MM.1S (cell line): ENCODE data around the gene MT2A.

Experiments used
- DNase-seq: peaks from one replicate; pipeline ENCODE4 v3.0.0-alpha.2; 2015
- H2AFZ ChIP-seq: fragments of 300-600 bp; sonication (generic); 2 replicates; pipeline ENCODE4 v1.6.0; 2016; ENCODE audit warnings: antibody characterized with exemption, low read length
- H3F3A ChIP-seq: fragments of 300-600 bp; sonication (generic); 2 replicates; pipeline ENCODE4 v1.6.1; 2016; ENCODE audit warnings: mild to moderate bottlenecking, antibody characterized with exemption, low read length, moderate library complexity, mixed read lengths; ENCODE audit not compliant: insufficient read depth
- H3K27ac ChIP-seq: fragments of 300-600 bp; sonication (generic); 2 replicates; pipeline ENCODE4 v1.5.1; 2016; ENCODE audit warnings: mild to moderate bottlenecking, low read length
- H3K27me3 ChIP-seq: fragments of 300-600 bp; sonication (generic); replicated peaks from 2 replicates; pipeline ENCODE4 v1.6.0; 2016; ENCODE audit warnings: low read length; ENCODE audit not compliant: insufficient read depth
- H3K36me3 ChIP-seq: fragments of 300-600 bp; sonication (generic); replicated peaks from 2 replicates; pipeline ENCODE4 v1.6.1; 2016; ENCODE audit warnings: mild to moderate bottlenecking, low read length, mixed read lengths; ENCODE audit not compliant: insufficient read depth
- H3K4me1 ChIP-seq: fragments of 300-600 bp; sonication (generic); 2 replicates; pipeline ENCODE4 v1.6.1; 2016; ENCODE audit warnings: low read length, mixed read lengths
- H3K4me2 ChIP-seq: fragments of 300-600 bp; sonication (generic); 2 replicates; pipeline ENCODE4 v1.6.0; 2016; ENCODE audit warnings: low read depth, low read length
- H3K4me3 ChIP-seq: fragments of 300-600 bp; sonication (generic); 2 replicates; pipeline ENCODE4 v1.5.1; 2016; ENCODE audit warnings: low read length, mixed read lengths
- H3K79me2 ChIP-seq: fragments of 300-600 bp; sonication (generic); 2 replicates; pipeline ENCODE4 v1.6.1; 2016; ENCODE audit warnings: mixed run types, low read length, mixed read lengths
- H3K9ac ChIP-seq: fragments of 300-600 bp; sonication (generic); 2 replicates; pipeline ENCODE4 v1.6.1; 2016; ENCODE audit warnings: low read length, mixed read lengths
- H3K9me2 ChIP-seq: fragments of 300-600 bp; sonication (generic); replicated peaks from 2 replicates; pipeline ENCODE4 v1.6.1; 2016; ENCODE audit warnings: mild to moderate bottlenecking, low read length, mixed read lengths; ENCODE audit not compliant: insufficient read depth
- H3K9me3 ChIP-seq: fragments of 300-600 bp; sonication (generic); replicated peaks from 2 replicates; pipeline ENCODE4 v1.6.1; 2016; ENCODE audit warnings: mild to moderate bottlenecking, low read length, mixed read lengths; ENCODE audit not compliant: insufficient read depth
- H4K20me1 ChIP-seq: fragments of 300-600 bp; sonication (generic); 2 replicates; pipeline ENCODE4 v1.6.1; 2016; ENCODE audit warnings: mild to moderate bottlenecking, low read length, moderate library complexity, mixed read lengths; ENCODE audit not compliant: insufficient read depth
- CTCF ChIP-seq: fragments of 300-600 bp; sonication (generic); IDR thresholded peaks from 2 replicates; pipeline ENCODE4 v1.5.1; 2016; ENCODE audit warnings: antibody characterized with exemption, low read length, mixed read lengths
- EZH2 ChIP-seq: fragments of 300-600 bp; sonication (generic); optimal IDR thresholded peaks from 2 replicates; pipeline ENCODE3; 2017; ENCODE audit warnings: low read depth, mild to moderate bottlenecking, antibody characterized with exemption, low read length, mixed read lengths
- EZH2phosphoT487 ChIP-seq: fragments of 300-600 bp; sonication (generic); IDR thresholded peaks from 2 replicates; pipeline ENCODE4 v1.6.1; 2018; ENCODE audit warnings: antibody characterized with exemption, low read length

The MT2A gene

GRCh38 chr16:56591377-56592060 is 16.9 kb upstream of the MT2A start:
- H2AFZ ChIP-seq: no peak overlapping the region
- H3K4me3 ChIP-seq: no peak overlapping the region
- no peaks in the 10 kb centered on the region for H3K9me3 ChIP-seq
- H3F3A ChIP-seq: no peaks in the 10 kb centered on the region
- H3K9ac ChIP-seq: no peak overlapping the region
- H3K9me2 ChIP-seq: no peaks in the 10 kb centered on the region
- TF ChIP-seq EZH2phosphoT487 (no peak), EZH2 (no peak), CTCF (no peak)
- no peak overlapping the region for H3K4me2 ChIP-seq
- H4K20me1 ChIP-seq: no peaks in the 10 kb centered on the region
- H3K36me3 ChIP-seq: no peaks in the 10 kb centered on the region
- H3K27me3 ChIP-seq: peaks cover 22% of the 10 kb centered on the region
- no peak overlapping the region for H3K27ac ChIP-seq
- no peaks in the 10 kb centered on the region for H3K4me1 ChIP-seq
- DNase-seq: no peak
- H3K79me2 ChIP-seq: no peaks in the 10 kb centered on the region

DNA sequence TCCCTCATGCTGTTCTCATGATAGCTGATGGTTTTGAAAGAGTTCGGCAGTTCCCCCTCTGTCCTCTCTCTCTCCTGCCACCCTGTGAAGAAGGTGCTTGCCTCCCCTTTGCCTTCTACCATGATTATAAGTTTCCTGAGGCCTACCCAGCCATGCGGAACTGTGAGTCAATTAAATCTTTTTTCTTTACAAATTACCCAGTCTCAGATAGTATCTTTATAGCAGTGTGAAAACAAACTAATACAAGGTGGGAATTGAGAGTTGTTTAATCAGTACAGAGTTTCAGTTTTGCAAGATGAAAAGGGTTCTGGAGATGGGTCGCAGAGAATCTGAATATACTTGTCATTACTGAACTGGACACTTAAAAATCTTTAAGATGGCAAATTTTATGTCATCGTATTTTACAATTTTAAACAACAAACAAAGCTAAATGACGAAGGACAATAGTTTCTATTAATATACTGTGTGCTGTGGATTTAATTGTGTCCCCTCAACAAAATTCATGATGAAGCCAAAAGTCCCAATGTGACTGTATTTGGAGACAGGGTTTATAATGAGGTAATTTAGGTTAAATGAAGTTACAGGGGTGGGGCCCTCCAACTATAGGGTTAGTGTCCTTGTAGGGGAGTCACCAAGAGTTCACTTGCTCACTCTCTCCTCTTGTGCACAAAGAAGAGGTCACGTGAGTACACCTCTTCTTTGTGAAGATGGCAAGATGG is 14.7 kb upstream of the MT2A start:
- Histone ChIP-seq H3K4me3 (no peak overlapping the region), H3K27me3 (peaks cover 7% of the 10 kb centered on the region), H3K9me2 (no peaks in the 10 kb centered on the region), H3K9ac (no peak overlapping the region), H3F3A (no peaks in the 10 kb centered on the region), H3K4me1 (no peaks in the 10 kb centered on the region), H3K4me2 (no peak overlapping the region), H3K27ac (no peak overlapping the region), H3K9me3 (no peaks in the 10 kb centered on the region), H3K36me3 (no peaks in the 10 kb centered on the region), H3K79me2 (no peaks in the 10 kb centered on the region), H2AFZ (no peak overlapping the region), H4K20me1 (no peaks in the 10 kb centered on the region)
- no peak for TF ChIP-seq EZH2
- TF ChIP-seq CTCF: no peak
- TF ChIP-seq EZH2phosphoT487: no peak
- no peak for DNase-seq

- Histone ChIP-seq H3K79me2 (no peaks in the 10 kb centered on the region), H3K9me2 (no peaks in the 10 kb centered on the region), H2AFZ (no peak overlapping the region), H3K4me3 (no peak overlapping the region), H3F3A (no peaks in the 10 kb centered on the region), H3K36me3 (no peaks in the 10 kb centered on the region), H4K20me1 (no peaks in the 10 kb centered on the region), H3K9ac (no peak overlapping the region), H3K27me3 (peaks cover 4% of the 10 kb centered on the region), H3K9me3 (no peaks in the 10 kb centered on the region), H3K4me1 (no peaks in the 10 kb centered on the region), H3K27ac (no peak overlapping the region), H3K4me2 (no peak overlapping the region)
- TF ChIP-seq EZH2phosphoT487: no peak
- TF ChIP-seq CTCF: no peak
- TF ChIP-seq EZH2: no peak
- no peak for DNase-seq
These were observed 14.1 kb upstream of the MT2A start for GRCh38 chr16:56594292-56594619.
